GM19438 (cell line): Measurements from ENCODE around the gene PHTF1.

Experiments
- ATAC-seq: cut with Tn5 transposase; IDR thresholded peaks from one replicate; pipeline ENCODE4 v1.9.1; 2021; ENCODE audit warnings: low read depth; ENCODE audit not compliant: unreplicated experiment

The PHTF1 gene

DNA sequence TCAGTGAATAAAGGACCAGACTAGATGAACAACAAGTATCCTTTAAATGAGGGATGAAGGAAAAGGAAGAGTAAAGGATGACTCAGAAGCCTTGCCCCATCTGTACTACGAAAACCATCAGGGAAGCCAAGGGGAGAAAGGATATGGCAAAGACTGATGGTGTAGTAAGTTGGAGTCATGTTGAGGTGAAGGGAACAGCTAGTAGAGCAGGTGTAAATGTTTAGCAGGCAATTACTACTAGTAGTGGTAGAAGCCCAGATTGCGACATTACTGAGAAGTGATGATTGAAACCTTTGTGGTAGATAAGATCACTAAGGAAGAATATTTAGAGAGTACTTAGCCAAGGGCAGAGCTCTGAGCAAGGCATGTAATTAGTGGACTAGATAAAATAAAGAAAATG is 84.0 kb downstream of the PHTF1 start:
- no peak for ATAC-seq

DNA sequence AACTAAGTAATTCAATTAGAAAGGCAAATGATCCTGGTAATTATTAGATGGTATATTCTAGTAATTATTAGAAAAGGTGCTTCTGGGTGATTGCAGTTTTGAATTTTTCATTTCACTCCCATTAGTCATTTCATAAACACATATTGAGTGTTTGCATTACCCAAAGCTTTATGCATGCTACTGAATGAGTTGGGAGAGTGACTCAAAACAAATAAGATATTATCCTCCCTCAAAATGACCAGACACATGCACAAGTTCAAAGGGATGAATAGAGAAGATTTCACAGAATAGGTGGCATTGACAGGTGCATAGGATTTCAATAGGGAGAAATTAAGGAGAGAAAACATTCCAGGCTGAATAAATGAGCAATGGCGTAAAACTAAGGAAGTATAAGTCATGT is 84.7 kb downstream of the PHTF1 start:
- no peak for ATAC-seq

DNA sequence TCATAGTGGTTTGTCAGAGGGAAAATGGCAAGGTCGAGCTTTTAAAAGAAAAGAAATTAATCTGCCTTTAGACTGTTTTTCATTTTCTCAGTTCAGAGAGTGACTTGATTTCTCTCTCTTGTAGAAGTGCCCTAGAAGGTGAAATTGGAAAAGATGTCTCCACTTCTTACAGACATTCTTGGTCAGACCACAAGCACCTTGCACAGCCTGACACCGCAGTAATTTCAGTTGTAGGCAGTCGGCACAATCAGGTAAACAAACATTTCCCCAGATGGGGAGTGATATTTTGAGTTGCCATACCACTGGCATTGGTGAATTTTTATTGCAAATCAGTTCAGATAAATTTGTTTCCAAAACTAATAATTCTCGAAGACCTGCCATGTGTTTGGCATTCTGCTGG is 86.8 kb downstream of the PHTF1 start:
- ATAC-seq, result no peak

DNA sequence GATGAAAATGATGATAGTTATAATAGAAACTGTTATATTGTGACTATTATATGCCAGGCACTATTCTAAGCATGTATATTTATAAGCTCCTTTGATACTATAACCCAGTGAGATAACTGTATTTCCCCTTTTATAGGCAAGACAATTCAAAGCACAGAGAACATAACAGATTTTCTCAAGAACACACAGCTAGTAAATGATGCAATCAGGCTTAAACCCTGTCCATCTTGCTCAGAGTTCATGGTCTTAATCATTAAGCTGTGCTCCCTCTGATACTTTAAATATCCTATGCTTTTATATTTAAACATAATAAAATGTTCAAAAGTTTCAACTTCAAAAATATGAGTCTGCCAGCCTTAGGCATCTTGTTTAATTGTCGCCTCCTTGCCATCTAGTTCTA is 88.6 kb downstream of the PHTF1 start:
- ATAC-seq, result no peak

DNA sequence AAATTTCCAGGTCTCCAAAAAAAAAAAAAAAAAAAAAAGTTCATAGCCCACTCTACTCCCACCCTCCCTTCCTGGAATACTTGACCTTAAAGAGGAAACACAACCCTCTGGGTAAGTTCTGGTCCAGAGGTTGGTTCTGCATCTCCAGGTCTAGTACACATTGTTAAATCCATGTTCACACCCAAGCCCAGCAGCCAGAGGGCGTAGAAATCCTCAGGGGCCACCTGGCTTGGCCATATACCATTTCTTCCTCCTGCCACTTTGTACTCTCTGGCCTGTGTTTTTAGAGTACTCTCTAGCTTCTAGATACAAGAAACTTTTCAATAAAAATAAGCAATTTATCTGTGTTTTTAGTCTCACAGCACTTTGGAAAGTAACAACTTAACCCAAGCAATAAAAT is 89.3 kb downstream of the PHTF1 start:
- ATAC-seq, result no peak

DNA sequence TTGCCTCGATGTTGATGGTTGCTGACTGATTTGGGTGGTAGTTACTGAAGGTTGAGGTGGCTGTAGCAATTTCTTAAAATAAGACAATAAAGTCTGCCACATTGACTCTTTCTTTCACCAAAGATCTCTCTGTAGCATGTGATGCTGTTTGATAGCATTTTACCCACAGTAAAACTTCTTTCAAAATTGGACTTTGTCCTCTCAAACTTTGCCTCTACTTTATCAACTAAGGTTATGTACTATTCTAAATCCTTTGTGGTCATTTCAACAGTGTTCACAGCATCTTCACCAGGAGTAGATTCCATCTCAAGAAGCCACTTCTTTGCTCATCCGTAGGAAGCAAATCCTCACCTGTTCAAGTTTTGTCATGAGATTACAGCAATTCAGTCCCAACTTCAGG is 93.2 kb downstream of the PHTF1 start:
- no peak for ATAC-seq

DNA sequence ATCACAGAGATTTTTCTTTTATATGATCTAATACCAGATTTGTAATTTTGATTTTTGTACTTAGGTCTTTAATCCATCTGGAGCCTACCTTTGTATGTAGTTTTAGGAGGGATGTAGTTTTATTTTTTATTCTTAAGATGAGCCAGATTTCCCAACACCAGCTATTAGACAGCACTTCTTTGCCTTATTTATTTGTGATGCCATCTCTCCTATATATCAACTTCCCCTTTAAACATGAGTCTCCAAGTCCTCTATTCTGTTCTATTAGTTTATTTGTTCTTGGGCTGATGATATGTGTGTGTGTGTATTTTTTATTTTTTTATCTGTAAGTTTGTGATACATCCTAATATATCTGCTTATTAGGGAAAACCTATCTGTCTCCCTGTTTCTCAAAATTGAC is 94.2 kb downstream of the PHTF1 start:
- no peak for ATAC-seq

DNA sequence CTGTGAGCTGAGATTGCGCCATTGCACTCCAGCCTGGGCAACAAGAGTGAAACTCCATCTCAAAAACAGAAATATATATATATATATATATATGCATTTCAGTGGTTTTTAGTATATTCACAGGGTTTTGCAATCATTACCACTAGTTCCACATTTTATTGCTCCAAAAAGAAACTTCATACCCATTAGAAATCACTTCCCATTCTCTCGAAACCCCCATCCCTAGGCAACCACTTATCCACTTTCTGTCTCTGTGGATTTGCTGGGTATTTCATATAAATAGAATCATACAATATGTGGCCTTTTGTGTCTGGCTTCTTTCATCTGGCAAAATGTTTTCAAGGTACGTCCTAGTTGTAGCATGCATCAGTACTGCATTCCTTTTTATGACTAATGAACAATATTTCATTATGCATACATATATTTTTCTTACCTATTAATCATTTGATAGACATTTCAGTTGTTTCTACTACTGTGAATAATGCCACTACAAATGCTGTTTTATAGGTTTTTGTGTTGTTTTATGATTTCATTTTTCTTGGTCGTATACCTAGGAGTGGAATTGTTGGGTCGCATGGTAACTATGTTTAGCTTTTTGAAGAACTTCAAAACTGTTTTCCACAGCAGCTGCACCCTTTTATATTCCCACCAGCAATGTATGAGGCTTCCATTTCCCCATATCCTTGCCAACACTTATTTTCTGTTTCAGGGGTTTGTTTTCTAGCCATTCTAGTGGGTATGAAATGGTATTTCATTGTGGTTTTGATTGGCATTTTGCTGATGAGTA is 95.9 kb downstream of the PHTF1 start:
- no peak for ATAC-seq

DNA sequence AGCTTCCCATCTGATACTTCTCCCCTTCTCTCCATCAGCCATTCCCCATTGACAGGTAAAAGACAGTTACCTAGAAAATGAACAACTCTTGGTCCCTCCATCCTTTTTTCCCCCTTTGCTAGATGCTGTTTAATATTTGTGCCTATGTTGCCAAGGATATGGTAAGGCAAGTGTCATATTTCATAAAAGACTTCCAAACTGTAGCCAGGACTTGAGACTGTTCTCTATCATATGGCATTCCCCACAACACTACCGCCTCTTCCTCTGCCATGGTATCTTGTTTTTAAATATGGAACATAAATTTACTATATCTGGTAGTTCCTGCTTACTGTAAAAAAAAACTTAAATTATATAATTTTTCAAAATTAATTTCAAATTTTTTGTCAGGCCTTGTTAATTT is 97.2 kb downstream of the PHTF1 start:
- no peak for ATAC-seq

DNA sequence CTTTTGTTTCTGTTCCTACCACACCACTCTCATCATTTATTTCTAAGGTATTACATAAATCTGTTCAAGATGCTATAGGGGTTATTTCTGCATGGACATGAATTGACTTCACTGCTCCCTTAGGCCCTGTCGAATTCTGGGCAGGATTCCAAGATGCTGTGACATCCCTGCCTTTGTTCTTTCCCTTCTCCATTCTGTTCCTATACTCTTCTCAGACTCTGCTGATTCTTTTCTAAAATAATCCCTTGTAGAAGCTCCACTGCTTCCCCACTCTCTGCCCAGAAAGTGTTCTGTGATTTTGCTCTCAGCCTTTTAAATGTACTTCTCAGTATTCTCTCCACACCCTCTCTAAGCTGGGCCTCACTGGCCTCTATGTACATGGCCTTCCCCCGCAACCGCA is 99.2 kb downstream of the PHTF1 start:
- no peak for ATAC-seq

DNA sequence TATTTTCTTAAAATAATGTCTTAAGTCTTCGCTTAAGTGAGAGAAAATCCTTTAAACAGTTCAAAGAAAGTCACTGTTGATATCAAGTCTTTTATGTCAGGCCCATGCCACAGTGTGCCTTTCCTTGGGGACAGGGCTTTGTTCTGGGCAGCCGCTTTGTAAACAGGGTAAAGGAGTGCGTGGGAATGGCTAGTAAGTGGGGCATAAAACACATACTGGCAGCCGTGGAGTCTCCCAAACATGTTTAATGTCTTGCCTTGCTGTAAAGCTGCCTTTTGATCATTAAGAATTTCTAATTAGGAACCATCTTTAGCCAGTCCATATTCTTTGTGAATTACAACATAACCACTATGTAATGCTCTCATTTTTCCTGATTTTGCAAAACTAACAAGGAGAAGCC is 99.7 kb downstream of the PHTF1 start:
- ATAC-seq, result no peak

DNA sequence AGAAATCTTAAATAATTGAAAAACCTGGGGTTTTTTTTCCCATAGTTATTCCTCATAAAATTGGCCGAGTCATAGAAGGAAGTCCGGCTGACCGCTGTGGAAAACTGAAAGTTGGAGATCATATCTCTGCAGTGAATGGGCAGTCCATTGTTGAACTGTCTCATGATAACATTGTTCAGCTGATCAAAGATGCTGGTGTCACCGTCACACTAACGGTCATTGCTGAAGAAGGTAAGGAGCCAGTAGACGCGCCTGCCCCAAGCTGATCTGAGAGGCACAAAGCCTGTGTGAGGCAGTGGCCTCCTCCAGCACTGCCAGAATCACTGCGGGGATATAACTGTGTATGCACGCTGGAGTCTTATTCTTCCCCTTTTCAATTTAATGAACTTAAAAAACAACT is 100.3 kb downstream of the PHTF1 start:
- ATAC-seq, result no peak

DNA sequence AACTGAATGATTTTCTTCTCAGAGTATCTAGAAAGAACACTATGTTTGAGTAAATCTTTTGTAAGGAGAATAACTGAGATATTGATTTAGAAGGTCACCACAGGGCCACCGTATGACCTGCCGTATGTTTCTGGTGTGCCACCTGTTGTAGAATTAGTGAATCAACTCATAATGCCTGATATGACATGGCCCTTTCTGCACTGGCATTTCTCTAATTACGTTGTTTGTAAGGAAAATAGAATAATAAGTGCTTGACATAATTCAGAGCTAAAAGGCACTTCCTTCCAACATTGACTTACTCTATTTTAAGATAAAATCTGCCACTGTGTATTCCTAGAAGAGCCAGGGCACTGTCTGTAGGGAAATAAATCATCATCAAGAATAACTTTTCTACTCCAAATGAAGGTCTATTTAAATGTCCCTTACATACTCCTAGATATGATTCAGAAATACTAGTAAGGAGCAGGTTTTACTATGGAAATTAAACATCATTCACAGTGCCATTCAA is 101.7 kb downstream of the PHTF1 start:
- ATAC-seq, result no peak

DNA sequence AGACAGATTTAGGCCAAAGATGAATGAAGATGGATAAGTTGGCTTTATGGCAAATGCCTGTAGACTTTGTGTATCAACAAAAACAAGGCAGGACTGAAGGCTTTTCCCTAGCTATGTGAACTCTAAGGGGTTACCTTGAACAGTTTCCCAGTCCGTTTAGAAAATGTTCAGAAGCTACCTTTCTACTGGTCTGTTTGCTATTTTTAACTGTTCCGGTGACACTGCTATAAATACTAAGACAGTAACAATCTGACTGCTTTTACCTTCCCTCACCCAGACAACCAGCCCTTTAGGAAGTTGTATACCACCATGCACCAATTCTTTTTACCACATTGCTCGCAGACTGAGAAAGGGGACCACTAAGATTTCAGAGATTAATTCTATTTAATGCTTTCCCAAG is 102.2 kb downstream of the PHTF1 start:
- no peak for ATAC-seq

DNA sequence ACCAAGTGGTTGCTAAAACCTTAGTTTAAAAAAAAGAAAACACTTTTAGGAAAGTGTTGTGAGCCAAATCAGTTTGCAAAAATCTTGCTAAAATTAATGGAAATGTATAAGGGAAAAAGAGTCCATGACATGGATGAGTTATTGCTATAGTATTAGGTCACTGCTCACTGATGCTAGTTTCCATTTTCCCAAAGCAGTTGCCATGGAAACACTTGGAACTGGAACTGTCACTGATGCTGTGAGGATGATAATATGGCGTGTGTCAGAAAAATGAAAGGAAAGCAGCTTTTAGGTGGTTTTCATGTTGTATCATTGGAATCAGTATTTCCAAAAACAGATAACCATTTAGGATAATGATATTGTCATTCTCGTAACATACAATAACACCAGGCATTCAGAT is 104.4 kb downstream of the PHTF1 start:
- no peak for ATAC-seq

DNA sequence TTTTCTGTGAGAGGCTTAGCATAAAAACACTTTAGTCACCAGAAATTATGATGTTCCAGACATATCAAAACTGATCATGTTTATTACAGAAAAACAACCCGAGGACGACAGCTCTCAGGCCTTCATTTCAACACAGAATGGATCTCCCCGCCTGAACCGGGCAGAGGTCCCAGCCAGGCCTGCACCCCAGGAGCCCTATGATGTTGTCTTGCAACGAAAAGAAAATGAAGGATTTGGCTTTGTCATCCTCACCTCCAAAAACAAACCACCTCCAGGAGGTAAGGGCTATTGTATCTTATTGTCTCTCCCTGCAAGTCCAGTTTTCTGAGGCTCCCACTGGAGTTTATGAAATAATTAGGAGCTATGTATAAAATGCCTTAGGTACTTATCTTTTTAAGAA is 105.5 kb downstream of the PHTF1 start:
- ATAC-seq, result no peak

DNA sequence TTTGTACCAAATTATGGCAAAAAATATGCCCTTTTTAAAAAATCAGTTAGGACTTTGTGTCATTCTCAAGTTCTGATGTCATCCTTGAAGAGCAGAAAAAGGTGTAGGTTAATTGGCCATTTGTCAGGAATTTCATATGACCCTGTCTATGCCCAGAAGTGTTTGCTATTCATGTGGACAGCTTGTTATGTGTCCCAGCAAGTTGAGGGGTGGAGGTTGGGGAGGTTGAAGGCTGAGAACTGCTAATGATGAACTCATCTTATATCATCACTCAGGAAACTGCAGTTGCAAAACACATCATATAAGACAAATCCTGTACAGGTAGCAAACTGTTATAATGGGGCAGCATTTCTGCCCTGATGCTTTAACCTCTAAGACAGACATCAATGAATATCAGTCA is 106.5 kb downstream of the PHTF1 start:
- no peak for ATAC-seq

DNA sequence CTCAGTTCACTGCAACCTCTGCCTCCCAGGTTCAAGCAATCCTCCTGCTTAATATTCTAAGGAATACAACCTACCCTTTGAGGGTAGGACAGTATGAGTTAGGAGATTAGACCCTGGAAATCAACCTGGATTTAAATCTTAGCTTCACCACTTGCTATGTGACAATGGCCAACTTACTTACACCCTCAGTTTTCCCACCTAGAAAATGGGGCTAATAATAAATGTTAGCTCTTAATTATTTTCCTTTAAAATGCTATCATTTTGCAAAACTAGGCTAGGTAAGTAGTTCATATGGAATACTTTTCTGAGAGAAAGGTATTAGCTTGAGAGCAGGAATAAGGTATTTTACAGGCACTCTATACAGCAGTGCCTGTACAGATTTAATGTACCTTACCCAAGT is 110.8 kb downstream of the PHTF1 start:
- no peak for ATAC-seq

DNA sequence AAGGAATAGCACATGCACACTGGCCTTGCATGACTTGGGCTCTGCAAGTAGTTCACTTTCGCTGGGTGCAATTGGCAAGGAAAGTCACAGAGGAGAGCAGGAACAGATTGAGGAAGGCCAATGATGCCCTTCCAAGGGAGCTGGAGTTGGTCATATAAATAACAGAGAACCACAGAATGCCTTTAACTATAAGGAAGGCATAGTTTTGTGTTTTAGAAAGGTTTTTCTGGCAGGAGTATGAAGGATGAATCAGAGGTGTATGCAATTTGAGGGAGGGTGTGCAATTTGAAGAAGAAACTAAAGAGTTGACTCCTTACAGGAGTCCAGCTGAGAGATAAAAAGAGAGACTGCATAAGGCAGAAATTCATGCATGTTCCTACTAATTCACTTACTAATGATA is 112.1 kb downstream of the PHTF1 start:
- no peak for ATAC-seq
